ENCODE data around the gene PLD1.

DNA sequence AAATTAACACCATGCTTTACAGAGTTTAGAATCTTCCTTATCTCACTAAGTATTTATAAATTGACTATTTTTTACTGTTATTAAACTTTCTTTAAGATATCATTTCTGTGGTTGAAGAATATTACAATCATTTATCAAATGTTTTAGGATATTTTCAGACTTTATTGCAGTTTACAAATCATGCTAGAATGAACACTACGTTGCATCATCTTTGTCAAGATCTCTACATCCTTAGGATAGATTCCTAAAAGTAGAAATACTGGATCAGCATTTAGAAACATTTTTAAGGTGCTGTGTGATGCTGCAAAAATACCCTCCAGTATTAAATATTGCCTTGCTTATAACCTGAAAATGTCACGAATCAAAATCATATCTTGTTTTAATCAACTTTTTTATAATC is 2.5 kb upstream of the PLD1 start:
- TF ChIP-seq, protein P1, sequence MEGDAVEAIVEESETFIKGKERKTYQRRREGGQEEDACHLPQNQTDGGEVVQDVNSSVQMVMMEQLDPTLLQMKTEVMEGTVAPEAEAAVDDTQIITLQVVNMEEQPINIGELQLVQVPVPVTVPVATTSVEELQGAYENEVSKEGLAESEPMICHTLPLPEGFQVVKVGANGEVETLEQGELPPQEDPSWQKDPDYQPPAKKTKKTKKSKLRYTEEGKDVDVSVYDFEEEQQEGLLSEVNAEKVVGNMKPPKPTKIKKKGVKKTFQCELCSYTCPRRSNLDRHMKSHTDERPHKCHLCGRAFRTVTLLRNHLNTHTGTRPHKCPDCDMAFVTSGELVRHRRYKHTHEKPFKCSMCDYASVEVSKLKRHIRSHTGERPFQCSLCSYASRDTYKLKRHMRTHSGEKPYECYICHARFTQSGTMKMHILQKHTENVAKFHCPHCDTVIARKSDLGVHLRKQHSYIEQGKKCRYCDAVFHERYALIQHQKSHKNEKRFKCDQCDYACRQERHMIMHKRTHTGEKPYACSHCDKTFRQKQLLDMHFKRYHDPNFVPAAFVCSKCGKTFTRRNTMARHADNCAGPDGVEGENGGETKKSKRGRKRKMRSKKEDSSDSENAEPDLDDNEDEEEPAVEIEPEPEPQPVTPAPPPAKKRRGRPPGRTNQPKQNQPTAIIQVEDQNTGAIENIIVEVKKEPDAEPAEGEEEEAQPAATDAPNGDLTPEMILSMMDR (IDR thresholded peaks at IDR 0.05; ENCODE audit: low read depth, low read length) = no peak
- no peak for TF ChIP-seq POLR2A (IDR thresholded peaks at IDR 0.05; ENCODE audit: extremely low read depth, insufficient read length)
- TF ChIP-seq, protein P2, sequence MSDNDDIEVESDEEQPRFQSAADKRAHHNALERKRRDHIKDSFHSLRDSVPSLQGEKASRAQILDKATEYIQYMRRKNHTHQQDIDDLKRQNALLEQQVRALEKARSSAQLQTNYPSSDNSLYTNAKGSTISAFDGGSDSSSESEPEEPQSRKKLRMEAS (IDR thresholded peaks at IDR 0.05; ENCODE audit: low read depth, low read length) = no peak

All from NB4 (cell line).